ENCODE data around the gene BCL2.

DNA sequence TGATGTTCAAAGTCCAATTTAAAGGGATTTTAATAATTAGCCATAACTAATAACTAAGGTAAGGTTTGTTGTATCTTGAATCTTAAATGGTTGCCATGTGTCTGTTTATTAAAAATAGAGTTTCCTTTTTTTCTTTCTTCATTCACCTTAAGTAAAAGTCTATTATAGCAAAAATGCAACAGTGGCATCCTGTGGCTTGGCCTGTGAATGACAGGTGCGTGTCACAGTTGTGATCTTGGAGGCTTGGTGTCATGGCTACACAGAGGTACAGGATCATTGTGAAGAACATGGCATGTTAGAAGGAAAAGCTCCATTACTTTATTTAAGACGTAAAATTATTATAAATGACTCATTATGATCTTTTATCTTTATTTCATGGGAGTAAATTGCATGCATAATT, 246.1 kb downstream of the BCL2 start:
- TF ChIP-seq, protein P1, sequence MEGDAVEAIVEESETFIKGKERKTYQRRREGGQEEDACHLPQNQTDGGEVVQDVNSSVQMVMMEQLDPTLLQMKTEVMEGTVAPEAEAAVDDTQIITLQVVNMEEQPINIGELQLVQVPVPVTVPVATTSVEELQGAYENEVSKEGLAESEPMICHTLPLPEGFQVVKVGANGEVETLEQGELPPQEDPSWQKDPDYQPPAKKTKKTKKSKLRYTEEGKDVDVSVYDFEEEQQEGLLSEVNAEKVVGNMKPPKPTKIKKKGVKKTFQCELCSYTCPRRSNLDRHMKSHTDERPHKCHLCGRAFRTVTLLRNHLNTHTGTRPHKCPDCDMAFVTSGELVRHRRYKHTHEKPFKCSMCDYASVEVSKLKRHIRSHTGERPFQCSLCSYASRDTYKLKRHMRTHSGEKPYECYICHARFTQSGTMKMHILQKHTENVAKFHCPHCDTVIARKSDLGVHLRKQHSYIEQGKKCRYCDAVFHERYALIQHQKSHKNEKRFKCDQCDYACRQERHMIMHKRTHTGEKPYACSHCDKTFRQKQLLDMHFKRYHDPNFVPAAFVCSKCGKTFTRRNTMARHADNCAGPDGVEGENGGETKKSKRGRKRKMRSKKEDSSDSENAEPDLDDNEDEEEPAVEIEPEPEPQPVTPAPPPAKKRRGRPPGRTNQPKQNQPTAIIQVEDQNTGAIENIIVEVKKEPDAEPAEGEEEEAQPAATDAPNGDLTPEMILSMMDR (conservative IDR thresholded peaks at IDR 0.05; ENCODE audit: low read length): peak; percentile 53
- TF ChIP-seq EZH2phosphoT487 (IDR thresholded peaks at IDR 0.05; ENCODE audit: borderline replicate concordance, low read depth, low read length): no peak
